GM12872 (cell line): ENCODE data around the gene STXBP6.

ENCODE experiments used
- TF ChIP-seq, protein P1 (sequence below): IDR thresholded peaks from 3 replicates; pipeline ENCODE4 v1.5.1; 2011; ENCODE audit warnings: low read depth, mild to moderate bottlenecking, low read length, moderate library complexity; ENCODE audit not compliant: insufficient read depth

Gene STXBP6

DNA sequence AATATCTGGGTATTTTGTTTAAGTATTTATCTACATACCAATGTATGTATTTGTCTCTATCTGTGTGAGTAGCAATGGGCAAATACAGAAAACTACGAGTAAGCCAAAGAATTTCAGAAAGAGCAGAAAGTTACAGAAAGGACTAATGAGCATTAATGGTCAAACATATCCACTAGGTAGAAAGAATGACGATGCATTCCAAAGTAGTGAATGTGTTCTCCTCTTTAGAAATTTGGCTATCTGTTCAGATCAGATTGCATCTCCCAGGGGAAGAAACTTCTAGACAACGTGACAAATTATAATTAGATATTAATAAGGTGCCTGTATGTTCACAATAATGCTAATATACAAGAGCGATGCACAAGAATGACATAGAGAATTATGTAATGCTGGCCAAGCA is 221.5 kb downstream of the STXBP6 start:
- TF ChIP-seq, protein P1, sequence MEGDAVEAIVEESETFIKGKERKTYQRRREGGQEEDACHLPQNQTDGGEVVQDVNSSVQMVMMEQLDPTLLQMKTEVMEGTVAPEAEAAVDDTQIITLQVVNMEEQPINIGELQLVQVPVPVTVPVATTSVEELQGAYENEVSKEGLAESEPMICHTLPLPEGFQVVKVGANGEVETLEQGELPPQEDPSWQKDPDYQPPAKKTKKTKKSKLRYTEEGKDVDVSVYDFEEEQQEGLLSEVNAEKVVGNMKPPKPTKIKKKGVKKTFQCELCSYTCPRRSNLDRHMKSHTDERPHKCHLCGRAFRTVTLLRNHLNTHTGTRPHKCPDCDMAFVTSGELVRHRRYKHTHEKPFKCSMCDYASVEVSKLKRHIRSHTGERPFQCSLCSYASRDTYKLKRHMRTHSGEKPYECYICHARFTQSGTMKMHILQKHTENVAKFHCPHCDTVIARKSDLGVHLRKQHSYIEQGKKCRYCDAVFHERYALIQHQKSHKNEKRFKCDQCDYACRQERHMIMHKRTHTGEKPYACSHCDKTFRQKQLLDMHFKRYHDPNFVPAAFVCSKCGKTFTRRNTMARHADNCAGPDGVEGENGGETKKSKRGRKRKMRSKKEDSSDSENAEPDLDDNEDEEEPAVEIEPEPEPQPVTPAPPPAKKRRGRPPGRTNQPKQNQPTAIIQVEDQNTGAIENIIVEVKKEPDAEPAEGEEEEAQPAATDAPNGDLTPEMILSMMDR: no peak

GRCh38 chr14:24826390-24826789 is 223.6 kb downstream of the STXBP6 start:
- TF ChIP-seq, protein P1: no peak

DNA sequence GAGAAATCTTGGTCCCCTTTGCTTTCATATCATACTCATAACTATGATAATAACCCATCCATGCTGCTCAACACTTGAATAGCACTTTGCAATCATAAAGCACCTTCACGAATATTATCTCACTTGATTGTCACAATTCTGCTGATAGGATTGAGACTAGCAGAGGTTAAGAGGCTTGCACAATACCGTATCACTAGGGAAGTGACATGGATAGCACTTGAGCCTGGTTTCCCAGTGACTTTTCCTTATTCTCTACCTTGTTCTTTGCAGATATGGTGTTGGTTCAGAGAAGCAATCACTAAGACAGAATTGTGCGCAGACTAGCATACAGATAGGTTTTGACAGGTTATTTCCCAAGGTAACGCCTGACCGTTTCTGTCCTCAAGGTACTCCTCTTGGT is 229.3 kb downstream of the STXBP6 start:
- TF ChIP-seq, protein P1: no peak

- TF ChIP-seq, protein P1: no peak
Measured at GRCh38 chr14:24818823-24819341, 231.1 kb downstream of the STXBP6 start.

DNA sequence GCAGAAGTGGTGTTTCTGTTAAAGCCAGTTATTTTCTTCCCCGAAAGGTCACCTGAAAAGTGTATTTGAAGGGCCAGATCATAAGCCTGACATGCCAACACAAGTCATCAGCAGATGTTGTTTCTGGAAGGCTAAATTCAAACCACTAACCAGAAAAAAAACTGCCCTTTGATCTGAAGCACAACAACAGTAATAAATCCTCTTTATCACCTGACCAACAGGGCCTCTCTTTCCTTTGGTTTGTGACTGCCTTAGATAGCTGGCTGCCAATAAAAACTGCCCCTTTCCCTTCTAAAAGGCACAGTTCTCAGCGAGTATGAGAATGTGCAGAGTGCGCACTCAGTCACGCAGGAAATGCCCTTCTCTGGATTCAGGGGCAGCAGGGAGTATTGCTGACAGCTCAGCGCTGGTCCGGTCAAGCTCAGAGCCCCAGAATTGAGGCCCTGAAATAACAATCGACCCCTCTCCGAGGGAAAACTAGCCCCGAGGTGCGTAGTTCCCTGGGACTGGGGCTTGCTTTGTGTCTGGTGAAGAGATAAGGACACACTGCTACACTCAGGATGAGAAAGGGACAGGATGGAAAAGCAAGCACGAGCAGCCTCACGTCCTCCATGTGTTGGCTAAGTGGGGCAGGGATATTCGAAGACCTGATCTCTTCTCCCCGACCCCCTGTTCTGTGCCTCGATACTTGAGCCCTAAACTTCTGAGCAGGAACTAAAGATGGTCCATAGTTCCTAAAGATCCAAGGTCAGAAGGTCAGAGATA is 231.7 kb downstream of the STXBP6 start:
- TF ChIP-seq, protein P1: no peak

- TF ChIP-seq, protein P1: peak; percentile 39; the same call in 1 of the 3 replicates
Measured at GRCh38 chr14:24817212-24818057, 232.5 kb downstream of the STXBP6 start.

DNA sequence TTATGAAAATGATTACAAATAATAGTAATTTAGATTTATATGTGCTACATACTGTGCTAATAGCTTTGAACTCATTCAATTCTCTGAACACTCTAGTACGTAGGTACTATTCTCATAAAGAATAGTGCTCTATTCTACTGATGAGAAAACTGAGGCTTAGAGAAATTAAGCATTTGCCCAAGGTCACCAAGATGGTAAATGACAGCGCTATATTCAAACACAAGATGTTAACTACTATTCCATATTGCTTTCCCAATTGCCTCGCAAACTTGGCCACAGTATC is 233.1 kb downstream of the STXBP6 start:
- TF ChIP-seq, protein P1: no peak
